Colonic mucosa (tissue), 4 donors: ENCODE measurements around the gene SQOR. TPM values are rescaled to one million over a fixed set of nuclear protein-coding genes. Genes with fewer than 3 reads are reported as not detected.

ENCODE experiments used
- DNase-seq: peaks from one replicate; pipeline ENCODE4 v3.0.0-alpha.2; 2020
- H3K27ac ChIP-seq: fragments of 200-600 bp; one replicate; pipeline ENCODE4 v1.8.0; 2021
- H3K27me3 ChIP-seq: fragments of 200-600 bp; one replicate; pipeline ENCODE4 v1.8.0; 2021
- H3K36me3 ChIP-seq: fragments of 200-600 bp; one replicate; pipeline ENCODE4 v1.8.0; 2021
- H3K4me1 ChIP-seq: fragments of 200-600 bp; one replicate; pipeline ENCODE4 v1.8.0; 2021; ENCODE audit warnings: mild to moderate bottlenecking
- H3K4me3 ChIP-seq: fragments of 200-600 bp; one replicate; pipeline ENCODE4 v1.8.0; 2021
- H3K9ac ChIP-seq, 2 donors: one replicate each; pipeline ENCODE4 v1.7.0; 2013; ENCODE audit warnings: control low read depth in 2 of 2, low read depth in 2 of 2, low read length in 2 of 2
- H3K9me3 ChIP-seq: fragments of 200-600 bp; one replicate; pipeline ENCODE4 v1.8.0; 2021
- intact Hi-C: fragments of 100-400 bp; cut with DNase I; formaldehyde crosslinking; loops from one replicate; pipeline ENCODE4 v1.14.1; 2022
- total RNA-seq, 2 donors: library from RNA; stranded (reverse); fragmentation: NEBNext Ultra II Directional in 1 of 2; extraction: Animal tissue kit (Norgen Biotek cat#: 25700) in 1 of 2; gene quantifications; one replicate each; pipeline ENCODE4 v1.2.1, GENCODE V29; 2021
- TF ChIP-seq, protein P1 (sequence below): fragments of 200-600 bp; IDR thresholded peaks from one replicate; pipeline ENCODE4 v1.8.0; 2022; ENCODE audit warnings: antibody characterized with exemption, mild to moderate bottlenecking
- donor health status: healthy.
- donor health status: DM: no; HTN: no; CAD: no.
- donor health status: DM: no; HTN: no; CAD: no.

SQOR gene
- total RNA-seq, 2 donors from 2014 or later: 308 to 500 TPM

- Histone ChIP-seq H3K27ac (no peak overlapping the region), H3K9me3 (no peaks in the 10 kb centered on the region)
These were observed 43.0 kb downstream of the SQOR start for GRCh38 chr15:45677797-45678196.

GRCh38 chr15:45678459-45679178 lies 43.8 kb downstream of the SQOR start:
- Histone ChIP-seq H3K36me3 (peaks cover 26% of the 10 kb centered on the region), H3K4me3 (no peak overlapping the region), H3K27me3 (no peaks in the 10 kb centered on the region), H3K4me1 (no peaks in the 10 kb centered on the region), H3K9me3 (no peaks in the 10 kb centered on the region), H3K9ac (no peak overlapping the region), H3K27ac (no peak overlapping the region)
- TF ChIP-seq, protein P1, sequence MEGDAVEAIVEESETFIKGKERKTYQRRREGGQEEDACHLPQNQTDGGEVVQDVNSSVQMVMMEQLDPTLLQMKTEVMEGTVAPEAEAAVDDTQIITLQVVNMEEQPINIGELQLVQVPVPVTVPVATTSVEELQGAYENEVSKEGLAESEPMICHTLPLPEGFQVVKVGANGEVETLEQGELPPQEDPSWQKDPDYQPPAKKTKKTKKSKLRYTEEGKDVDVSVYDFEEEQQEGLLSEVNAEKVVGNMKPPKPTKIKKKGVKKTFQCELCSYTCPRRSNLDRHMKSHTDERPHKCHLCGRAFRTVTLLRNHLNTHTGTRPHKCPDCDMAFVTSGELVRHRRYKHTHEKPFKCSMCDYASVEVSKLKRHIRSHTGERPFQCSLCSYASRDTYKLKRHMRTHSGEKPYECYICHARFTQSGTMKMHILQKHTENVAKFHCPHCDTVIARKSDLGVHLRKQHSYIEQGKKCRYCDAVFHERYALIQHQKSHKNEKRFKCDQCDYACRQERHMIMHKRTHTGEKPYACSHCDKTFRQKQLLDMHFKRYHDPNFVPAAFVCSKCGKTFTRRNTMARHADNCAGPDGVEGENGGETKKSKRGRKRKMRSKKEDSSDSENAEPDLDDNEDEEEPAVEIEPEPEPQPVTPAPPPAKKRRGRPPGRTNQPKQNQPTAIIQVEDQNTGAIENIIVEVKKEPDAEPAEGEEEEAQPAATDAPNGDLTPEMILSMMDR: no peak
- intact Hi-C loops: no loop called here
- DNase-seq: no peak

More at GRCh38 chr15:45677797-45678196, 43.0 kb downstream of the SQOR start:
- Histone ChIP-seq H3K36me3 (peaks cover 20% of the 10 kb centered on the region), H3K27me3 (no peaks in the 10 kb centered on the region), H3K4me3 (no peak overlapping the region), H3K9ac (no peak overlapping the region), H3K4me1 (no peaks in the 10 kb centered on the region)
- intact Hi-C loops: no loop called here
- no peak for DNase-seq
- TF ChIP-seq, protein P1: no peak

DNA sequence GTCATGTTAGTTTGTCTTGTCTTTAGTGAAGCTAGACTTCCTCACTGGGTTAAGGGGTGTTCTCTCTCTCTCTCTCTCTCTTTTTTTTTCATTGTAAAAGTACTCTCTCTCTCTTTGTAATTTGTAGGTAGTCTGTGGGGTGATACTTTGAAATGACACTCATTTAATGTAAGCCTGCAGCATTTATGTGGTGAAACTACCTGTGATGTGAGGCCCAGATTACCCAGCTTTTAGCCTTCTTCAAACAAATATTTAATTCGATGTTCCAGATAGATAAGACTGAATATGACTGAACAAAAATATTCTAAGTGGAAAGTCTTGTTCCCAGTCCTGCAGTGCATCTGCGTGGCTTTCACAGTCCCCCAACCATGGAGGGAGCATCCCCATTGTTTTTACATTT lies 49.7 kb downstream of the SQOR start:
- no peaks in the 10 kb centered on the region for H3K27me3 ChIP-seq
- no peaks in the 10 kb centered on the region for H3K9me3 ChIP-seq
- H3K36me3 ChIP-seq: peaks cover 44% of the 10 kb centered on the region
- no peak overlapping the region for H3K4me3 ChIP-seq
- no peaks in the 10 kb centered on the region for H3K4me1 ChIP-seq
- H3K9ac ChIP-seq: no peak overlapping the region
- no peak overlapping the region for H3K27ac ChIP-seq
- no peak for DNase-seq
- TF ChIP-seq, protein P1: no peak
- intact Hi-C loops: no loop called here

DNA sequence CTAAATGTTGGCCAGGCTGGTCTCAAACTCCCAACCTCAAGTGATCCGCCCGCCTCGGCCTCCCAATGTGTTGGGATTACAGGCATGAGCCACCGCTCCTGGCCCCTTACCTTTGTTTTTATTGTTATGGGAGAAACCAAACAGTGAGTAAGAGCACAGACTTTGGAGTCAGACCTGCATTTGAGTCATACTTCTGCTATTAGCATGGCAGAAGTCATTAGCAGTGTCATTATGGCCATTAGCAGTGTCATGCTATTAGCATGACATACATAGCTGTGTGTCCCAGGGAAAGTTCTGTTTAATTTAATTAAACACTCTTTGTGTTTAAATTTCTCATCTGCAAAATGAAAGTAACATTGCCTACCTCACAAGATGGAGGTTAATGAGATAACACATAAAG lies 54.8 kb downstream of the SQOR start:
- intact Hi-C loops: no loop called here
- Histone ChIP-seq H3K36me3 (peaks cover 35% of the 10 kb centered on the region), H3K9ac (no peak overlapping the region), H3K27me3 (no peaks in the 10 kb centered on the region), H3K9me3 (no peaks in the 10 kb centered on the region), H3K4me1 (no peaks in the 10 kb centered on the region), H3K27ac (no peak overlapping the region), H3K4me3 (no peak overlapping the region)
- DNase-seq: no peak
- TF ChIP-seq, protein P1: no peak

GRCh38 chr15:45690581-45691260 lies 55.9 kb downstream of the SQOR start:
- peaks cover 28% of the 10 kb centered on the region for H3K36me3 ChIP-seq
- H3K4me3 ChIP-seq: no peak overlapping the region
- no peak overlapping the region for H3K27ac ChIP-seq
- no peaks in the 10 kb centered on the region for H3K27me3 ChIP-seq
- intact Hi-C loops: no loop called here
- H3K4me1 ChIP-seq: no peaks in the 10 kb centered on the region
- H3K9me3 ChIP-seq: no peaks in the 10 kb centered on the region
- TF ChIP-seq, protein P1: no peak
- no peak overlapping the region for H3K9ac ChIP-seq
- DNase-seq: no peak
